Neural cell (in vitro differentiated cells): ENCODE measurements around the gene FBXO34. TPM values are rescaled to one million over a fixed set of nuclear protein-coding genes. Genes with fewer than 3 reads are reported as not detected.

Experiments
- H2AFZ ChIP-seq: fragments of 200-600, 300-800 bp; sonication (generic), shearing (Covaris generic); 2 replicates; pipeline ENCODE4 v1.6.0; 2014; ENCODE audit warnings: low read depth, mild to moderate bottlenecking, antibody characterized with exemption, low read length, moderate library complexity
- H3F3A ChIP-seq: fragments of 200-600 bp; shearing (Covaris generic); 2 replicates; pipeline ENCODE4 v1.6.1; 2016; ENCODE audit warnings: mild to moderate bottlenecking, moderate library complexity, mixed read lengths, antibody characterized with exemption, low read length; ENCODE audit not compliant: insufficient read depth, poor library complexity, severe bottlenecking
- H3K27ac ChIP-seq: fragments of 200-600, 300-800 bp; sonication (generic), shearing (Covaris generic); 2 replicates; pipeline ENCODE4 v1.5.1; 2014; ENCODE audit warnings: mild to moderate bottlenecking, low read length, moderate library complexity
- H3K27me3 ChIP-seq: fragments of 300-800, 200-600 bp; sonication (generic), shearing (Covaris generic); 2 replicates; pipeline ENCODE4 v1.6.0; 2014; ENCODE audit warnings: mild to moderate bottlenecking, low read depth, low read length, moderate library complexity; ENCODE audit not compliant: insufficient read depth
- H3K36me3 ChIP-seq: fragments of 300-800, 200-600 bp; sonication (generic), shearing (Covaris generic); 2 replicates; pipeline ENCODE4 v1.5.1; 2014; ENCODE audit warnings: mild to moderate bottlenecking, antibody characterized with exemption, low read length, moderate library complexity; ENCODE audit not compliant: insufficient read depth
- H3K4me2 ChIP-seq: fragments of 300-800, 200-600 bp; sonication (generic), shearing (Covaris generic); 2 replicates; pipeline ENCODE4 v1.6.0; 2014; ENCODE audit warnings: mild to moderate bottlenecking, low read length
- H3K4me3 ChIP-seq: fragments of 300-800, 200-600 bp; sonication (generic), shearing (Covaris generic); 2 replicates; pipeline ENCODE4 v1.5.1; 2014; ENCODE audit warnings: mild to moderate bottlenecking, low read length, moderate library complexity
- H3K79me2 ChIP-seq: fragments of 200-600 bp; shearing (Covaris generic); replicated peaks from 2 replicates; pipeline ENCODE4 v1.6.0; 2014; ENCODE audit warnings: mild to moderate bottlenecking, low read length, moderate library complexity; ENCODE audit not compliant: insufficient read depth
- H3K9ac ChIP-seq: fragments of 300-800, 200-600 bp; sonication (generic), shearing (Covaris generic); 2 replicates; pipeline ENCODE4 v1.6.1; 2016; ENCODE audit warnings: mild to moderate bottlenecking, low read length, mixed read lengths
- H3K9me2 ChIP-seq: fragments of 200-600 bp; shearing (Covaris generic); 2 replicates; pipeline ENCODE4 v1.6.1; 2016; ENCODE audit warnings: mild to moderate bottlenecking, low read length, mixed read lengths; ENCODE audit not compliant: insufficient read depth
- H3K9me3 ChIP-seq: fragments of 200-600, 300-800 bp; sonication (generic), shearing (Covaris generic); 2 replicates; pipeline ENCODE4 v1.6.1; 2016; ENCODE audit warnings: mild to moderate bottlenecking, mixed run types, low read length, moderate library complexity, mixed read lengths
- H4K20me1 ChIP-seq: fragments of 200-600 bp; shearing (Covaris generic); 2 replicates; pipeline ENCODE4 v1.6.1; 2016; ENCODE audit warnings: mild to moderate bottlenecking, mixed run types; ENCODE audit not compliant: insufficient read depth
- EP300 ChIP-seq: fragments of 450-650 bp; conservative IDR thresholded peaks from 2 replicates; pipeline ENCODE4 v1.6.1; 2014; ENCODE audit warnings: antibody characterized with exemption, mild to moderate bottlenecking, moderate library complexity; ENCODE audit not compliant: poor library complexity, severe bottlenecking
- EZH2 ChIP-seq: fragments of 200-600, 300-800 bp; shearing (Covaris generic), sonication (generic); IDR thresholded peaks from 2 replicates; pipeline ENCODE4 v1.6.1; 2014; ENCODE audit warnings: antibody characterized with exemption, low read length, borderline replicate concordance, mild to moderate bottlenecking; ENCODE audit not compliant: insufficient read depth, poor library complexity, severe bottlenecking
- MXI1 ChIP-seq: fragments of 450-650 bp; conservative IDR thresholded peaks from 2 replicates; pipeline ENCODE4 v1.6.1; 2014; ENCODE audit warnings: antibody characterized with exemption, mild to moderate bottlenecking; ENCODE audit not compliant: poor library complexity, severe bottlenecking
- POLR2AphosphoS5 ChIP-seq: IDR thresholded peaks from 2 replicates; pipeline ENCODE4 v1.6.1; 2012
- RAD21 ChIP-seq: fragments of 450-650 bp; conservative IDR thresholded peaks from 2 replicates; pipeline ENCODE4 v1.6.1; 2014; ENCODE audit warnings: antibody characterized with exemption, mild to moderate bottlenecking, moderate library complexity
- REST ChIP-seq: IDR thresholded peaks from 2 replicates; pipeline ENCODE4 v1.6.1; 2012; ENCODE audit warnings: borderline replicate concordance
- SMC3 ChIP-seq: fragments of 450-650 bp; conservative IDR thresholded peaks from 2 replicates; pipeline ENCODE4 v1.6.1; 2014; ENCODE audit warnings: antibody characterized with exemption, mild to moderate bottlenecking, moderate library complexity; ENCODE audit not compliant: poor library complexity
- TAF1 ChIP-seq: IDR thresholded peaks from 2 replicates; pipeline ENCODE4 v1.6.1; 2012; ENCODE audit warnings: low read depth
- polyA plus RNA-seq: library from polyadenylated mRNA; depleted of rRNA; stranded (reverse); fragments of >200 nt; gene quantifications from 2 replicates; pipeline ENCODE4 v1.2.3, GENCODE V29; 2014
- TF ChIP-seq, protein P1 (sequence below): fragments of 450-650 bp; IDR thresholded peaks from 2 replicates; pipeline ENCODE4 v1.5.1; 2014; ENCODE audit warnings: antibody characterized with exemption, mild to moderate bottlenecking, moderate library complexity; ENCODE audit not compliant: poor library complexity, severe bottlenecking

The FBXO34 gene
- polyA plus RNA-seq, 1 donor from 2014 or later = 34.2 TPM

DNA sequence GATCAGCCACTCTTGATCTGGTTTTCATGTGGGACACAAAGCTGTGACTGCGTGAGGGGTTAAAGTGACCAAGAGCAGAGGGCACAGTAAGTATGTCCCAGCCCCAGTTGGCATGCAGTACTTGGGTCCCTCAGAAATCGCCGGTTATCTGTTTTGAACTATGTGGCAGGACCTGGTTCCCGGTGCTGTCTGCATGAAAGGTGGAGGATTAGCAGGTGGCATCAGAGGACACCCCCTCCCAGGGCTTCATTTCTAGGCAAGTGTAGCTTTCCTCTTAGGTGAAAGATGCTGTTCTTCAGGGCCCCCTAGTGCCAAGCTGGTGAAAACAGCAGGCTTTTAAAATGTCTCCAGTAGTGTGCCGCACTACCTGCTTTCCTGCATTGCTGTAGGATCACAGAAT is 83.3 kb downstream of the FBXO34 start:
- TF ChIP-seq EZH2 (no peak), RAD21 (peak; percentile 60), POLR2AphosphoS5 (no peak), EP300 (no peak), SMC3 (peak; percentile 51), TAF1 (no peak), REST (no peak), MXI1 (no peak)
- TF ChIP-seq, protein P1, sequence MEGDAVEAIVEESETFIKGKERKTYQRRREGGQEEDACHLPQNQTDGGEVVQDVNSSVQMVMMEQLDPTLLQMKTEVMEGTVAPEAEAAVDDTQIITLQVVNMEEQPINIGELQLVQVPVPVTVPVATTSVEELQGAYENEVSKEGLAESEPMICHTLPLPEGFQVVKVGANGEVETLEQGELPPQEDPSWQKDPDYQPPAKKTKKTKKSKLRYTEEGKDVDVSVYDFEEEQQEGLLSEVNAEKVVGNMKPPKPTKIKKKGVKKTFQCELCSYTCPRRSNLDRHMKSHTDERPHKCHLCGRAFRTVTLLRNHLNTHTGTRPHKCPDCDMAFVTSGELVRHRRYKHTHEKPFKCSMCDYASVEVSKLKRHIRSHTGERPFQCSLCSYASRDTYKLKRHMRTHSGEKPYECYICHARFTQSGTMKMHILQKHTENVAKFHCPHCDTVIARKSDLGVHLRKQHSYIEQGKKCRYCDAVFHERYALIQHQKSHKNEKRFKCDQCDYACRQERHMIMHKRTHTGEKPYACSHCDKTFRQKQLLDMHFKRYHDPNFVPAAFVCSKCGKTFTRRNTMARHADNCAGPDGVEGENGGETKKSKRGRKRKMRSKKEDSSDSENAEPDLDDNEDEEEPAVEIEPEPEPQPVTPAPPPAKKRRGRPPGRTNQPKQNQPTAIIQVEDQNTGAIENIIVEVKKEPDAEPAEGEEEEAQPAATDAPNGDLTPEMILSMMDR = peak; percentile 61
- Histone ChIP-seq H3K4me2 (no peak overlapping the region), H2AFZ (no peak overlapping the region), H3K9me2 (no peaks in the 10 kb centered on the region), H3K4me3 (no peak overlapping the region), H3K9me3 (no peaks in the 10 kb centered on the region), H4K20me1 (no peaks in the 10 kb centered on the region), H3K9ac (no peak overlapping the region), H3K27ac (no peak overlapping the region), H3K79me2 (no peaks in the 10 kb centered on the region), H3K36me3 (no peaks in the 10 kb centered on the region), H3K27me3 (no peaks in the 10 kb centered on the region), H3F3A (no peaks in the 10 kb centered on the region)

GRCh38 chr14:55355922-55356321 is 84.7 kb downstream of the FBXO34 start:
- no peaks in the 10 kb centered on the region for H3K79me2 ChIP-seq
- no peaks in the 10 kb centered on the region for H3F3A ChIP-seq
- no peaks in the 10 kb centered on the region for H3K9me3 ChIP-seq
- no peaks in the 10 kb centered on the region for H3K36me3 ChIP-seq
- no peak for TF ChIP-seq POLR2AphosphoS5
- no peak for TF ChIP-seq EP300
- no peak for TF ChIP-seq EZH2
- TF ChIP-seq, protein P1 = no peak
- no peaks in the 10 kb centered on the region for H3K9me2 ChIP-seq
- H3K27me3 ChIP-seq = no peaks in the 10 kb centered on the region
- H4K20me1 ChIP-seq = no peaks in the 10 kb centered on the region
- H3K4me3 ChIP-seq = no peak overlapping the region
- H3K9ac ChIP-seq = no peak overlapping the region
- H2AFZ ChIP-seq = no peak overlapping the region
- H3K4me2 ChIP-seq = no peak overlapping the region
- H3K27ac ChIP-seq = no peak overlapping the region
